ENCODE data around the gene IQCN.

Gene IQCN

GRCh38 chr19:18219911-18220631, 54.2 kb downstream of the IQCN start:
- TF ChIP-seq REST (IDR thresholded peaks at IDR 0.05; ENCODE audit: insufficient read depth in 1 of 2, low read depth in 2 of 2, low read length in 2 of 2) (no peak), SIN3A (IDR thresholded peaks at IDR 0.05; ENCODE audit: borderline replicate concordance, insufficient read depth, low read length) (no peak), TAF1 (IDR thresholded peaks at IDR 0.05; ENCODE audit: borderline replicate concordance, insufficient read depth, low read length) (no peak), POLR2AphosphoS5 (IDR thresholded peaks at IDR 0.05; ENCODE audit: low read depth, low read length) (no peak), FOXP2 (optimal IDR thresholded peaks at IDR 0.05; ENCODE audit: borderline replicate concordance, extremely low read depth, extremely low read length, insufficient read depth) (no peak)

GRCh38 chr19:18218600-18218999, 55.7 kb downstream of the IQCN start:
- TF ChIP-seq POLR2AphosphoS5 (IDR thresholded peaks at IDR 0.05; ENCODE audit: low read depth, low read length): no peak
- no peak for TF ChIP-seq SIN3A (IDR thresholded peaks at IDR 0.05; ENCODE audit: borderline replicate concordance, insufficient read depth, low read length)
- TF ChIP-seq REST (IDR thresholded peaks at IDR 0.05; ENCODE audit: insufficient read depth in 1 of 2, low read depth in 2 of 2, low read length in 2 of 2): no peak
- TF ChIP-seq TAF1 (IDR thresholded peaks at IDR 0.05; ENCODE audit: borderline replicate concordance, insufficient read depth, low read length): no peak
- TF ChIP-seq FOXP2 (optimal IDR thresholded peaks at IDR 0.05; ENCODE audit: borderline replicate concordance, extremely low read depth, extremely low read length, insufficient read depth): no peak

GRCh38 chr19:18218159-18218558, 56.1 kb downstream of the IQCN start:
- TF ChIP-seq FOXP2 (optimal IDR thresholded peaks at IDR 0.05; ENCODE audit: borderline replicate concordance, extremely low read depth, extremely low read length, insufficient read depth): no peak

GRCh38 chr19:18216789-18217188, 57.5 kb downstream of the IQCN start:
- TF ChIP-seq SIN3A (IDR thresholded peaks at IDR 0.05; ENCODE audit: borderline replicate concordance, insufficient read depth, low read length) (no peak), POLR2AphosphoS5 (IDR thresholded peaks at IDR 0.05; ENCODE audit: low read depth, low read length) (no peak), TAF1 (IDR thresholded peaks at IDR 0.05; ENCODE audit: borderline replicate concordance, insufficient read depth, low read length) (no peak), FOXP2 (optimal IDR thresholded peaks at IDR 0.05; ENCODE audit: borderline replicate concordance, extremely low read depth, extremely low read length, insufficient read depth) (no peak), REST (IDR thresholded peaks at IDR 0.05; ENCODE audit: insufficient read depth in 1 of 2, low read depth in 2 of 2, low read length in 2 of 2) (no peak)

GRCh38 chr19:18214779-18215433, 59.3 kb downstream of the IQCN start:
- TF ChIP-seq POLR2AphosphoS5 (IDR thresholded peaks at IDR 0.05; ENCODE audit: low read depth, low read length) (no peak), REST (IDR thresholded peaks at IDR 0.05; ENCODE audit: insufficient read depth in 1 of 2, low read depth in 2 of 2, low read length in 2 of 2) (no peak), FOXP2 (optimal IDR thresholded peaks at IDR 0.05; ENCODE audit: borderline replicate concordance, extremely low read depth, extremely low read length, insufficient read depth) (no peak), SIN3A (IDR thresholded peaks at IDR 0.05; ENCODE audit: borderline replicate concordance, insufficient read depth, low read length) (no peak), TAF1 (IDR thresholded peaks at IDR 0.05; ENCODE audit: borderline replicate concordance, insufficient read depth, low read length) (no peak)

Measured in PFSK-1 (cell line).